ENCODE data around the gene PRRG3.

DNA sequence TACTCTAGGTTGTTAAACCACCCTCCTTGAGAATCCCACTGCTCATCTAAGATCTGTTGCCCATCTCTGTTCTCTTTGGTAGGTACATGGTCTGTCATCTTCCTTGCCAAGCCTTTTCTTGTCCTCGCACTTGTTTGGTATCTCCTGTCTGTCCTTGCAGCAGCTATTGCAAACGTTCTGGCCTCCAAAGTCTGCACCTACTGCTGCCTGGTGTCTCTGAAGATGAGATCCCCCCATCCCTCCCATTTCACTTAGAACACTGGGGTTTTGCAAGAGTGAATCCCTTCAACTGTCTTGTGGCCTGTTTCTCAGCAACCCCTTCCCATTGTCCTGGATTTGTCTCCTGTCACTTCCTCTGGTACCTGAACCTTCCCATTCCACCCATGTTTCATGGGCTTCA is 40.0 kb downstream of the PRRG3 start:
- no peak for TF ChIP-seq GATA2 (IDR thresholded peaks at IDR 0.05; ENCODE audit: low read depth, low read length)
- no peak for TF ChIP-seq GATA3 (IDR thresholded peaks at IDR 0.05; ENCODE audit: low read depth, low read length)

Measured in SH-SY5Y (cell line).